HEK293 (cell line): ENCODE data around the gene SNTA1.

Experiments used
- CTCF ChIA-PET: fragments of 350-600 bp; formaldehyde crosslinking; extraction: SDS; loops from one replicate; lab custom pipeline; 2021; ENCODE audit warnings: antibody characterized with exemption; lab: Yijun Ruan, JAX
- POLR2A ChIA-PET: fragments of 300-600 bp; formaldehyde crosslinking; extraction: SDS; loops from one replicate; lab custom pipeline; 2020; ENCODE audit warnings: antibody characterized with exemption, inconsistent platforms; lab: Yijun Ruan, JAX
- H3K27ac ChIP-seq: fragments of 200-500 bp; sonication (Bioruptor generic); 2 replicates; pipeline ENCODE4 v1.5.1; 2014; ENCODE audit warnings: low read depth, low read length, control low read depth, inconsistent platforms; ENCODE audit errors: extremely low read depth
- H3K36me3 ChIP-seq, 2 experiments: fragments of 200-500 bp in 1 of 2; sonication (Bioruptor generic) in 1 of 2; 1 replicate in 1 of 2; 2 replicates in 1 of 2; pipeline ENCODE4 v1.5.1; 2014 to 2017; ENCODE audit warnings: inconsistent platforms in 2 of 2, low read length in 2 of 2; ENCODE audit not compliant: control insufficient read depth in 2 of 2, insufficient read depth in 1 of 2
- H3K4me1 ChIP-seq: fragments of 200-500 bp; sonication (Bioruptor generic); 2 replicates; pipeline ENCODE4 v1.5.1; 2014; ENCODE audit warnings: mild to moderate bottlenecking, low read length, inconsistent platforms; ENCODE audit not compliant: control insufficient read depth, insufficient read depth
- H3K4me3 ChIP-seq: 2 replicates; pipeline ENCODE4 v1.5.1; 2011; ENCODE audit warnings: low read depth, mild to moderate bottlenecking, control low read depth, low read length, moderate library complexity
- H3K9me3 ChIP-seq: fragments of 200-500 bp; sonication (Bioruptor generic); 2 replicates; pipeline ENCODE4 v1.5.1; 2014; ENCODE audit warnings: low read depth, low read length, inconsistent platforms; ENCODE audit not compliant: control insufficient read depth, insufficient read depth
- INSM2 ChIP-seq: fragments of 450-650 bp; formaldehyde crosslinking; IDR thresholded peaks from 2 replicates; pipeline ENCODE4 v1.5.1; 2016; ENCODE audit warnings: missing biosample characterization, missing genetic modification characterization
- KLF16 ChIP-seq: fragments of 450-650 bp; formaldehyde crosslinking; IDR thresholded peaks from 2 replicates; pipeline ENCODE4 v1.5.1; 2017; ENCODE audit warnings: missing biosample characterization, missing genetic modification characterization
- MZF1 ChIP-seq: fragments of 450-650 bp; formaldehyde crosslinking; IDR thresholded peaks from 2 replicates; pipeline ENCODE4 v1.5.1; 2017; ENCODE audit warnings: missing biosample characterization, missing genetic modification characterization, borderline replicate concordance
- SCRT2 ChIP-seq: fragments of 450-650 bp; formaldehyde crosslinking; IDR thresholded peaks from 2 replicates; pipeline ENCODE4 v1.5.1; 2016; ENCODE audit warnings: missing biosample characterization, missing genetic modification characterization
- SP7 ChIP-seq: fragments of 450-650 bp; formaldehyde crosslinking; IDR thresholded peaks from 2 replicates; pipeline ENCODE4 v1.5.1; 2016; ENCODE audit warnings: missing biosample characterization, missing genetic modification characterization
- TRIM28 ChIP-seq: IDR thresholded peaks from 2 replicates; pipeline ENCODE4 v1.6.1; 2011; ENCODE audit warnings: low read length, control low read depth, borderline replicate concordance
- YY1 ChIP-seq: fragments of 450-650 bp; formaldehyde crosslinking; IDR thresholded peaks from 2 replicates; pipeline ENCODE4 v1.5.1; 2018; ENCODE audit warnings: missing biosample characterization, missing genetic modification characterization
- ZBTB44 ChIP-seq: fragments of 450-650 bp; IDR thresholded peaks from 2 replicates; pipeline ENCODE4 v1.5.1; 2018; ENCODE audit warnings: missing biosample characterization, mild to moderate bottlenecking, missing genetic modification characterization
- ZNF121 ChIP-seq: fragments of 450-650 bp; formaldehyde crosslinking; IDR thresholded peaks from 2 replicates; pipeline ENCODE4 v1.5.1; 2016; ENCODE audit warnings: missing biosample characterization, missing genetic modification characterization
- ZNF16 ChIP-seq: fragments of 450-650 bp; formaldehyde crosslinking; IDR thresholded peaks from 2 replicates; pipeline ENCODE4 v1.5.1; 2016; ENCODE audit warnings: low read depth, missing biosample characterization, missing genetic modification characterization
- ZNF202 ChIP-seq: fragments of 450-650 bp; formaldehyde crosslinking; IDR thresholded peaks from 2 replicates; pipeline ENCODE4 v1.5.1; 2016; ENCODE audit warnings: missing biosample characterization, missing genetic modification characterization, borderline replicate concordance
- ZNF211 ChIP-seq: fragments of 450-650 bp; formaldehyde crosslinking; IDR thresholded peaks from 2 replicates; pipeline ENCODE4 v1.5.1; 2016; ENCODE audit warnings: low read depth, missing biosample characterization, missing genetic modification characterization
- ZNF214 ChIP-seq: fragments of 450-650 bp; formaldehyde crosslinking; IDR thresholded peaks from 2 replicates; pipeline ENCODE4 v1.5.1; 2017; ENCODE audit warnings: missing biosample characterization, mild to moderate bottlenecking, missing genetic modification characterization, borderline replicate concordance
- ZNF354C ChIP-seq: fragments of 450-650 bp; formaldehyde crosslinking; IDR thresholded peaks from 2 replicates; pipeline ENCODE4 v1.5.1; 2016; ENCODE audit warnings: missing biosample characterization, missing genetic modification characterization, low read depth, borderline replicate concordance
- ZNF366 ChIP-seq: fragments of 450-650 bp; formaldehyde crosslinking; conservative IDR thresholded peaks from 2 replicates; pipeline ENCODE4 v1.5.1; 2016; ENCODE audit warnings: missing biosample characterization, missing genetic modification characterization
- ZNF488 ChIP-seq: fragments of 450-650 bp; formaldehyde crosslinking; IDR thresholded peaks from 2 replicates; pipeline ENCODE4 v1.5.1; 2016; ENCODE audit warnings: missing biosample characterization, missing genetic modification characterization
- ZNF530 ChIP-seq: fragments of 450-650 bp; formaldehyde crosslinking; IDR thresholded peaks from 2 replicates; pipeline ENCODE4 v1.5.1; 2016; ENCODE audit warnings: low read depth, missing biosample characterization, missing genetic modification characterization
- ZNF560 ChIP-seq: fragments of 450-650 bp; formaldehyde crosslinking; IDR thresholded peaks from 2 replicates; pipeline ENCODE4 v1.5.1; 2017; ENCODE audit warnings: missing biosample characterization, missing genetic modification characterization, borderline replicate concordance
- ZNF585B ChIP-seq: fragments of 450-650 bp; formaldehyde crosslinking; IDR thresholded peaks from 2 replicates; pipeline ENCODE4 v1.5.1; 2016; ENCODE audit warnings: missing biosample characterization, missing genetic modification characterization
- ZNF654 ChIP-seq: fragments of 450-650 bp; formaldehyde crosslinking; IDR thresholded peaks from 2 replicates; pipeline ENCODE4 v1.5.1; 2016; ENCODE audit warnings: low read depth, missing biosample characterization, missing genetic modification characterization
- ZSCAN23 ChIP-seq: fragments of 450-650 bp; formaldehyde crosslinking; IDR thresholded peaks from 2 replicates; pipeline ENCODE4 v1.5.1; 2016; ENCODE audit warnings: missing biosample characterization, missing genetic modification characterization
- ZSCAN30 ChIP-seq: fragments of 450-650 bp; IDR thresholded peaks from 2 replicates; pipeline ENCODE4 v1.5.1; 2018; ENCODE audit warnings: missing biosample characterization, mild to moderate bottlenecking, missing genetic modification characterization, moderate library complexity
- TF ChIP-seq, protein P1 (sequence below): fragments of 450-650 bp; formaldehyde crosslinking; IDR thresholded peaks from 2 replicates; pipeline ENCODE4 v1.5.1; 2016; ENCODE audit warnings: missing biosample characterization, missing genetic modification characterization
- TF ChIP-seq, protein P2 (sequence below): fragments of 450-650 bp; formaldehyde crosslinking; IDR thresholded peaks from 2 replicates; pipeline ENCODE4 v1.5.1; 2016; ENCODE audit warnings: missing biosample characterization, missing genetic modification characterization
- TF ChIP-seq, protein P3 (sequence below): fragments of 450-650 bp; formaldehyde crosslinking; IDR thresholded peaks from 2 replicates; pipeline ENCODE4 v1.5.1; 2016; ENCODE audit warnings: missing biosample characterization, missing genetic modification characterization
- TF ChIP-seq, protein P4 (sequence below): fragments of 450-650 bp; formaldehyde crosslinking; IDR thresholded peaks from 2 replicates; pipeline ENCODE4 v1.5.1; 2016; ENCODE audit warnings: missing biosample characterization, missing genetic modification characterization

Gene SNTA1

DNA sequence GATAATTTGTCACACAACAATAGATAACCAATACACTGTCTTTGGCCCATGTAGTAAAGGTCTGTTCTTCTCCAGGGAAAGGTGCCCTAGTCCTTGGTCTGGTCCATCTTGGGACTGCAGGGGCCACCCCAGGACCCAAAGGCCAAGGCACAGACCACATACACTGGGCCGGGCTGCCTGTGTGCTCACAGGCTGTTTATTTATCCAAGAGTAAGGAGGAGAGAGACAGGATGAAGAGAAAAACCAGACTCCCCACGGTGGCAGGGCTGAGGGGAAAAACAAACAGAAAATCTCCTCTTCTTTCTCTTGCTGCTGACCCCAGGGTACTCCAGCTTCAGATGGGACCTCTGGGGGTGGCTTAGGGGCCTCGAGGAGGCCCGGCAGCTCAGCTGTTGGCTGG lies 35.8 kb downstream of the SNTA1 start (continued):
- no peak for TF ChIP-seq ZNF585B (tag by site-specific recombination)
- TF ChIP-seq ZNF211 = no peak
- TF ChIP-seq ZNF654 (tag by site-specific recombination) = no peak
- TF ChIP-seq INSM2 = no peak
- TF ChIP-seq ZNF560 (tag by site-specific recombination) = no peak
- no peak for TF ChIP-seq SP7 (tag by site-specific recombination)
- no peak for TF ChIP-seq ZSCAN23 (tag by site-specific recombination)
- no peak for TF ChIP-seq SCRT2 (tag by site-specific recombination)
- TF ChIP-seq, protein P1, sequence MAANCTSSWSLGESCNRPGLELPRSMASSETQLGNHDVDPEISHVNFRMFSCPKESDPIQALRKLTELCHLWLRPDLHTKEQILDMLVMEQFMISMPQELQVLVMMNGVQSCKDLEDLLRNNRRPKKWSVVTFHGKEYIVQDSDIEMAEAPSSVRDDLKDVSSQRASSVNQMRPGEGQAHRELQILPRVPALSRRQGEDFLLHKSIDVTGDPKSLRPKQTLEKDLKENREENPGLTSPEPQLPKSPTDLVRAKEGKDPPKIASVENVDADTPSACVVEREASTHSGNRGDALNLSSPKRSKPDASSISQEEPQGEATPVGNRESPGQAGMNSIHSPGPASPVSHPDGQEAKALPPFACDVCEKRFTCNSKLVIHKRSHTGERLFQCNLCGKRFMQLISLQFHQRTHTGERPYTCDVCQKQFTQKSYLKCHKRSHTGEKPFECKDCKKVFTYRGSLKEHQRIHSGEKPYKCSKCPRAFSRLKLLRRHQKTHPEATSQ (tag by site-specific recombination) = no peak
- no peak for TF ChIP-seq ZNF366 (tag by site-specific recombination)
- TF ChIP-seq YY1 (tag by site-specific recombination) = no peak
- no peak for TF ChIP-seq ZNF121
- no peak for TF ChIP-seq ZNF202

- no peaks in the 10 kb centered on the region for H3K9me3 ChIP-seq
- CTCF ChIA-PET = interaction anchor here (0.5 kb wide), 1 partner anchor 142 kb away, joined by 3 read pairs; no protein-coding TSS in a partner anchor
- TF ChIP-seq, protein P2, sequence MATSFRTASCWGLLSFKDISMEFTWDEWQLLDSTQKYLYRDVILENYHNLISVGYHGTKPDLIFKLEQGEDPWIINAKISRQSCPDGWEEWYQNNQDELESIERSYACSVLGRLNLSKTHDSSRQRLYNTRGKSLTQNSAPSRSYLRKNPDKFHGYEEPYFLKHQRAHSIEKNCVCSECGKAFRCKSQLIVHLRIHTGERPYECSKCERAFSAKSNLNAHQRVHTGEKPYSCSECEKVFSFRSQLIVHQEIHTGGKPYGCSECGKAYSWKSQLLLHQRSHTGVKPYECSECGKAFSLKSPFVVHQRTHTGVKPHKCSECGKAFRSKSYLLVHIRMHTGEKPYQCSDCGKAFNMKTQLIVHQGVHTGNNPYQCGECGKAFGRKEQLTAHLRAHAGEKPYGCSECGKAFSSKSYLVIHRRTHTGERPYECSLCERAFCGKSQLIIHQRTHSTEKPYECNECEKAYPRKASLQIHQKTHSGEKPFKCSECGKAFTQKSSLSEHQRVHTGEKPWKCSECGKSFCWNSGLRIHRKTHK (tag by site-specific recombination) = no peak
- TF ChIP-seq ZBTB44 (tag by site-specific recombination) (no peak), ZNF16 (tag by site-specific recombination) (no peak), TRIM28 (no peak), ZNF214 (tag by site-specific recombination) (no peak), ZNF354C (tag by site-specific recombination) (no peak), MZF1 (tag by site-specific recombination) (no peak), ZNF530 (tag by site-specific recombination) (no peak), ZNF488 (tag by site-specific recombination) (no peak), ZSCAN23 (tag by site-specific recombination) (no peak), ZSCAN30 (tag by site-specific recombination) (no peak), KLF16 (no peak)
- TF ChIP-seq, protein P3, sequence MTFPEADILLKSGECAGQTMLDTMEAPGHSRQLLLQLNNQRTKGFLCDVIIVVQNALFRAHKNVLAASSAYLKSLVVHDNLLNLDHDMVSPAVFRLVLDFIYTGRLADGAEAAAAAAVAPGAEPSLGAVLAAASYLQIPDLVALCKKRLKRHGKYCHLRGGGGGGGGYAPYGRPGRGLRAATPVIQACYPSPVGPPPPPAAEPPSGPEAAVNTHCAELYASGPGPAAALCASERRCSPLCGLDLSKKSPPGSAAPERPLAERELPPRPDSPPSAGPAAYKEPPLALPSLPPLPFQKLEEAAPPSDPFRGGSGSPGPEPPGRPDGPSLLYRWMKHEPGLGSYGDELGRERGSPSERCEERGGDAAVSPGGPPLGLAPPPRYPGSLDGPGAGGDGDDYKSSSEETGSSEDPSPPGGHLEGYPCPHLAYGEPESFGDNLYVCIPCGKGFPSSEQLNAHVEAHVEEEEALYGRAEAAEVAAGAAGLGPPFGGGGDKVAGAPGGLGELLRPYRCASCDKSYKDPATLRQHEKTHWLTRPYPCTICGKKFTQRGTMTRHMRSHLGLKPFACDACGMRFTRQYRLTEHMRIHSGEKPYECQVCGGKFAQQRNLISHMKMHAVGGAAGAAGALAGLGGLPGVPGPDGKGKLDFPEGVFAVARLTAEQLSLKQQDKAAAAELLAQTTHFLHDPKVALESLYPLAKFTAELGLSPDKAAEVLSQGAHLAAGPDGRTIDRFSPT (tag by site-specific recombination) = no peak
- TF ChIP-seq, protein P4, sequence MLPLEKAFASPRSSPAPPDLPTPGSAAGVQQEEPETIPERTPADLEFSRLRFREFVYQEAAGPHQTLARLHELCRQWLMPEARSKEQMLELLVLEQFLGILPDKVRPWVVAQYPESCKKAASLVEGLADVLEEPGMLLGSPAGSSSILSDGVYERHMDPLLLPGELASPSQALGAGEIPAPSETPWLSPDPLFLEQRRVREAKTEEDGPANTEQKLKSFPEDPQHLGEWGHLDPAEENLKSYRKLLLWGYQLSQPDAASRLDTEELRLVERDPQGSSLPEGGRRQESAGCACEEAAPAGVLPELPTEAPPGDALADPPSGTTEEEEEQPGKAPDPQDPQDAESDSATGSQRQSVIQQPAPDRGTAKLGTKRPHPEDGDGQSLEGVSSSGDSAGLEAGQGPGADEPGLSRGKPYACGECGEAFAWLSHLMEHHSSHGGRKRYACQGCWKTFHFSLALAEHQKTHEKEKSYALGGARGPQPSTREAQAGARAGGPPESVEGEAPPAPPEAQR (tag by site-specific recombination) = no peak
Measured at GRCh38 chr20:33407251-33407650, 36.3 kb downstream of the SNTA1 start.

More at GRCh38 chr20:33407251-33407650, 36.3 kb downstream of the SNTA1 start:
- H3K4me1 ChIP-seq = peaks cover 3% of the 10 kb centered on the region; the same call in 1 of the 2 replicates
- no peak overlapping the region for H3K27ac ChIP-seq
- POLR2A ChIA-PET = no interaction called here
- no peak overlapping the region for H3K4me3 ChIP-seq
- H3K36me3 ChIP-seq = peaks cover 0 to 60% of the 10 kb centered on the region in 2 experiments; a peak in 2 of 3 replicates
